GM18858 (cell line): ENCODE measurements around the gene FUNDC2.
A peak's percentile ranks its signal among the peaks of the same experiment; 100 is the strongest.

Experiments used
- ATAC-seq: cut with Tn5 transposase; IDR thresholded peaks from one replicate; pipeline ENCODE4 v1.9.1; 2021; ENCODE audit not compliant: unreplicated experiment

The FUNDC2 gene

GRCh38 chrX:155023907-155024833 is 2.5 kb upstream of the FUNDC2 start:
- no peak for ATAC-seq

- no peak for ATAC-seq
Observed at GRCh38 chrX:155026420-155026726, 271 bp upstream of the FUNDC2 start.

GRCh38 chrX:155027509-155028066 is 944 bp downstream of the FUNDC2 start:
- ATAC-seq: no peak

GRCh38 chrX:155028129-155028528 is 1.5 kb downstream of the FUNDC2 start:
- ATAC-seq: no peak

- no peak for ATAC-seq
Observed at GRCh38 chrX:155028877-155029291, 2.2 kb downstream of the FUNDC2 start.

GRCh38 chrX:155031657-155032056 is 5.0 kb downstream of the FUNDC2 start:
- ATAC-seq: no peak

- no peak for ATAC-seq
Observed at GRCh38 chrX:155035688-155036087, 9.0 kb downstream of the FUNDC2 start.

- no peak for ATAC-seq
Observed at GRCh38 chrX:155046129-155046810, 19.6 kb downstream of the FUNDC2 start.

- no peak for ATAC-seq
Observed at GRCh38 chrX:155046811-155047528, 20.3 kb downstream of the FUNDC2 start.

GRCh38 chrX:155048977-155049619 is 22.5 kb downstream of the FUNDC2 start:
- no peak for ATAC-seq

- ATAC-seq: no peak
Observed at GRCh38 chrX:155052738-155053498, 26.3 kb downstream of the FUNDC2 start.

GRCh38 chrX:155053656-155054055 is 27.0 kb downstream of the FUNDC2 start:
- no peak for ATAC-seq

- no peak for ATAC-seq
Observed at GRCh38 chrX:155054255-155054654, 27.6 kb downstream of the FUNDC2 start.

GRCh38 chrX:155055494-155055893 is 28.9 kb downstream of the FUNDC2 start:
- no peak for ATAC-seq

- ATAC-seq: no peak
Observed at GRCh38 chrX:155056471-155056870, 29.8 kb downstream of the FUNDC2 start.

GRCh38 chrX:155056877-155057792 is 30.5 kb downstream of the FUNDC2 start:
- ATAC-seq: peak; percentile 64

- no peak for ATAC-seq
Observed at GRCh38 chrX:155061760-155062159, 35.1 kb downstream of the FUNDC2 start.

GRCh38 chrX:155065035-155065734 is 38.5 kb downstream of the FUNDC2 start:
- no peak for ATAC-seq
